HG02759 (cell line): Measurements from ENCODE around the gene TIMM44.

Experiments used
- ATAC-seq: cut with Tn5 transposase; IDR thresholded peaks from one replicate; pipeline ENCODE4 v1.9.1; 2021; ENCODE audit warnings: mild to moderate bottlenecking, moderate library complexity; ENCODE audit not compliant: unreplicated experiment

TIMM44 gene

GRCh38 chr19:7915250-7916102 is 28.0 kb downstream of the TIMM44 start:
- no peak for ATAC-seq

- ATAC-seq: no peak
These were observed 28.8 kb downstream of the TIMM44 start, which contains the start of gene TGFBR3L for GRCh38 chr19:7914598-7915045. TGFBR3L (plus strand) TSS chr19:7914830.

GRCh38 chr19:7914099-7914498 is 29.4 kb downstream of the TIMM44 start:
- ATAC-seq: no peak

- no peak for ATAC-seq
These were observed 29.8 kb downstream of the TIMM44 start for GRCh38 chr19:7913652-7914051.

- ATAC-seq: no peak
These were observed 30.5 kb downstream of the TIMM44 start for GRCh38 chr19:7912697-7913564.

GRCh38 chr19:7912144-7912696 is 31.2 kb downstream of the TIMM44 start:
- no peak for ATAC-seq

GRCh38 chr19:7911508-7912143 is 31.8 kb downstream of the TIMM44 start:
- no peak for ATAC-seq

- ATAC-seq: no peak
These were observed 32.9 kb downstream of the TIMM44 start for GRCh38 chr19:7910321-7911161.

GRCh38 chr19:7909471-7910067 is 33.9 kb downstream of the TIMM44 start:
- no peak for ATAC-seq

GRCh38 chr19:7908742-7909461 is 34.6 kb downstream of the TIMM44 start:
- ATAC-seq: no peak

GRCh38 chr19:7908078-7908699 is 35.3 kb downstream of the TIMM44 start:
- no peak for ATAC-seq

- ATAC-seq: no peak
These were observed 35.9 kb downstream of the TIMM44 start for GRCh38 chr19:7907544-7907943.

GRCh38 chr19:7907122-7907521 is 36.3 kb downstream of the TIMM44 start:
- no peak for ATAC-seq

GRCh38 chr19:7905859-7906258 is 37.6 kb downstream of the TIMM44 start:
- no peak for ATAC-seq

GRCh38 chr19:7905268-7905667 is 38.2 kb downstream of the TIMM44 start:
- no peak for ATAC-seq

GRCh38 chr19:7904074-7905020 is 39.1 kb downstream of the TIMM44 start:
- ATAC-seq: peak; percentile 41
